Hepatocyte (in vitro differentiated cells): ENCODE measurements around the gene PKD1L1.

Source experiments
- EZH2 ChIP-seq: fragments of 200-600 bp; sonication (generic); IDR thresholded peaks from 2 replicates; pipeline ENCODE4 v1.6.1; 2016; ENCODE audit warnings: antibody characterized with exemption, mild to moderate bottlenecking, borderline replicate concordance
- TF ChIP-seq, protein P1 (sequence below): fragments of 200-600 bp; sonication (generic); IDR thresholded peaks from 2 replicates; pipeline ENCODE4 v1.5.1; 2016; ENCODE audit warnings: antibody characterized with exemption, mild to moderate bottlenecking; ENCODE audit not compliant: poor library complexity

DNA sequence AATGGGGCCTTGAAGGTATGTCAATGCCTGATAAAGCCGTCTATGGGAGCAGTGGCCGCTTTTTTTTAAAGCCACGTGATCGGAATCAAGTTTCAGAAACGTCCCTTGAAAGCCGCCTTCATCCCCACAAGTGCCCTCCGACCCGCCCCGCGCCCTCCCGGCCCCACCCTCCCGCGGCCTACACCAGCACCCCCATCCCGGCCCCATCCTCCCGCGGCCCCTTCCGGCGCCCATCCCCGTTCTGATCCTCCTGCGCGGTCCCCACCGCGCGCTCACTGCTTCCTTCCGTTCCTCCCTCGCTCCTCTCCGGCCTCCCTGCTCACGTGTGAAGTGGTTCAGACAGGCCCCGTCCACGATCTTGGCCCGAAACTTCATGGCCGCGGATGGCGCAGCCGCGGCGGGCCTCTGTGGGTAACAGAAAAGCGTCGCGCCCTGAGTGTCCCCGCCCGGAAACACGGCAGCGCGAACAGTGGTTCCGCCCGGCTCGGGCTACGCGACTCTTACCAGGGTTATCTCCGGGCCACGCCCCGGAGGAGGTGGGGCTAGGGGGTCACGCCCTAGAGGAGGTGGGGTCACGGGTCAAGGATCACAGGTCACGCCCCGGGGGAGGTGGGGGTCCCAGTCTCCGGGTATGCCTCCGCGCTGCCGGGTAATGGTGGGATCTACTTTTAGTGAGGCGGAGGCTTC, 31.0 kb upstream of the PKD1L1 start, which contains the start of gene HUS1:
- TF ChIP-seq EZH2, result no peak
- TF ChIP-seq, protein P1, sequence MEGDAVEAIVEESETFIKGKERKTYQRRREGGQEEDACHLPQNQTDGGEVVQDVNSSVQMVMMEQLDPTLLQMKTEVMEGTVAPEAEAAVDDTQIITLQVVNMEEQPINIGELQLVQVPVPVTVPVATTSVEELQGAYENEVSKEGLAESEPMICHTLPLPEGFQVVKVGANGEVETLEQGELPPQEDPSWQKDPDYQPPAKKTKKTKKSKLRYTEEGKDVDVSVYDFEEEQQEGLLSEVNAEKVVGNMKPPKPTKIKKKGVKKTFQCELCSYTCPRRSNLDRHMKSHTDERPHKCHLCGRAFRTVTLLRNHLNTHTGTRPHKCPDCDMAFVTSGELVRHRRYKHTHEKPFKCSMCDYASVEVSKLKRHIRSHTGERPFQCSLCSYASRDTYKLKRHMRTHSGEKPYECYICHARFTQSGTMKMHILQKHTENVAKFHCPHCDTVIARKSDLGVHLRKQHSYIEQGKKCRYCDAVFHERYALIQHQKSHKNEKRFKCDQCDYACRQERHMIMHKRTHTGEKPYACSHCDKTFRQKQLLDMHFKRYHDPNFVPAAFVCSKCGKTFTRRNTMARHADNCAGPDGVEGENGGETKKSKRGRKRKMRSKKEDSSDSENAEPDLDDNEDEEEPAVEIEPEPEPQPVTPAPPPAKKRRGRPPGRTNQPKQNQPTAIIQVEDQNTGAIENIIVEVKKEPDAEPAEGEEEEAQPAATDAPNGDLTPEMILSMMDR, result no peak
